ENCODE data around the gene C16orf78.
A peak's percentile ranks its signal among the peaks of the same experiment; 100 is the strongest.

Gene C16orf78

DNA sequence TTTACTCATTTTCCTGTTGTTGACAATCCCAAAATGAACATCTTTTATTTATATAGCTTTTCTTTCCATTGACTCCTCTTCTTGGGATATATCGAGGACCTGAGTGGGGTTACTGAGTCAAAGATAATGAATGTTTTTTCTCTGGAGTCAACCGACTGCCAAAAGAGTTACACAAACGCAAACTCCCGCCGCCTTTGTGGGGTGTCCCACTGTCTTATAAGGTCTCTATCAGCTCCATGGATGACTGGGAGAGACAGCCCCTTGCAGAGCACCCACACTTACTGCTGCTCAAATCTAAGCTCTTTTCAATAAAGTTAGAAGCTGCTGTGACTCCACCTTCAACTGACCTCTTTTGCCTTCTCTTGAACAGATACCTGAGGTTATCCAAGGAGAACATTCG lies 25.2 kb downstream of the C16orf78 start:
- no peak for DNase-seq

DNA sequence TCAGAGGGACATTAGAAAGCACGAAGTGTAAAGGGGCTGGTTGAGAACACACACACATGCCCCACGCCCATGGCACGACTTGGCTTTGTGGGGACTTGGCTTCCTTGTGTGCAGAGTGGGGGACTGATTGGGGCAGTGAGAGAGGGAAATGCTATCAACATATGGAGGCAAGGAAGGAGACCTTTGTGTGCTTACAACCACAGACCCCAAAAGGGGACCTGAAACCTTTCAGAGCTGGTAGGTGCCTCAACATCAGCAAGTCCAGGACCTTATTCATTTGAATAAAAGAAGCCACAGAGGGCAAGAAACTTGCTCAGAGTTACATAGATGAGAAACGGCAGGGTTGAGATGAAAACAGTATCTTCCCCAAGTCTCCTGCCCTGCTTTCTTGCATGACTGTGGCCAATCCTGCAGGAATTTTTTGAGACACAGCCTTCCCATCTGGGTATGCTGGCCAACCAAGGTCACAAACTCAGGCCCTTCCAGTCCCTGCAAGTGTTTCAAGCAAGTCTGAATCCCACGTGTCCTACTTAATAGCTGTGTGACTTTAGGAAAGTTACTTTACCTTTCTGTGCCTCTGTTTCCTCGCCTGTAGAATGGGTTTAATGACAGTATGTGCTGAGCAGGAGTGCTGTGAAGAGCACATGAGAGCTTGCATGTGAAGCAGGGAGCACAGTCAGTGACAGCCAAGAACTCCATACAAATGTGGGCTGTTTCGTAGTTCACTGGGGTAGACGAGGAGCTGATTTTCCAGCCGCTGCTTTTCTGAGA lies 26.2 kb downstream of the C16orf78 start:
- DNase-seq = no peak

DNA sequence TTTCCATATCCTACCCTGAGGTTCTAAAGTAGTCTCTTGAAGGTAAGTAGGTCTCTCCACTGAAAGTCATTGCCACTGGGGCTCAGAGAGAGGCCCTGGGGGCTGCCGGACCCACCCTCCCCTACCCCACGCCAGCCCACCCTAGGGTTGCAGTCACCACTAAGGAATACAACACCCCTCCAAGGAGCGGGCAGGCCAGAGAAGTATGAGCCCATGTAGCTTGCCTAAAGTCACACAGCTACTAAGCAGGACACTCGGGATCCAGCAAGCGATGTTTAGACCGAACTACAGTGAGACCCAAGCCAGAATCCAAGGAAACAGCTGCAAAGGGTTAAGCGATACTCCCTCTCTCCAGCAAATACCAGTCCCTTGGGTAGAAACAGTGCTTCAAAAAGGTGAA lies 27.0 kb downstream of the C16orf78 start:
- no peak for DNase-seq

DNA sequence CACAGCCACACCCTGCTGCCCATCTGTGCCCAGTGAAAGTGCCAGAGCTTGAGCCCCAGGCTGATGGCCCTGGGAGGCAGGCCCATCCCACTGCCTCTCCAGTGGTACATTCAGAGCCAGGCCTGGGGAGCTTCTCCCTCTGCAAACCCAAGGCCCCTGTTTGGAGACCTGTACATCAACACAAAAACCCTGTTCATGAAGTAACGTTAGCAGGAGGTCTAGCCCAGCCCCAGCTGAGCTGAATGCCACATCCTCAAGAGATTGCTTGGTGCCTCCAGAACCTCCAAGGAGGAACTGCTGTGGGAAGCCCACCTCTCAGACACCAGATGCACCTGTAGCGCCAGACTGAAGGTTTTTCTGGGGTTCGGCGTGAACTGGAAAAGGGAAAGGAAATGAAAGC lies 31.5 kb downstream of the C16orf78 start:
- DNase-seq = no peak

DNA sequence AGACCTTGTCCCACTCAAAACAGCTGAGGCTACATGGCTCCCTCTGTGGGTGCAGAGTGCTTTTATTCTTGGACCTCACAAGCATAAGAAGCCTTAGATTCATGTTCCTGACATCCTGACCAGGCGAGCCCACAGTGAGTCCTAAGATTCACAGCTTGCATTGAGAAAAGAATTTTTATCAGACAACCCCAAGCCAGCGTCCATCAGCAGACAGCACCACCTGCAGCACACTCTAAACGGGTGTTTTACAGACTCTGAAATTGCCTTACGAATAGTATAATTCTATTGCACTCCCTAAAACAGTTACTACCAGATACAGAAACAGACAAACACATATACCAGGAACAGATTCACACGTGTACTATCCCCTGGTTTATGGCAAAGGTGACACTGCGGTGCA lies 31.9 kb downstream of the C16orf78 start:
- DNase-seq = no peak

DNA sequence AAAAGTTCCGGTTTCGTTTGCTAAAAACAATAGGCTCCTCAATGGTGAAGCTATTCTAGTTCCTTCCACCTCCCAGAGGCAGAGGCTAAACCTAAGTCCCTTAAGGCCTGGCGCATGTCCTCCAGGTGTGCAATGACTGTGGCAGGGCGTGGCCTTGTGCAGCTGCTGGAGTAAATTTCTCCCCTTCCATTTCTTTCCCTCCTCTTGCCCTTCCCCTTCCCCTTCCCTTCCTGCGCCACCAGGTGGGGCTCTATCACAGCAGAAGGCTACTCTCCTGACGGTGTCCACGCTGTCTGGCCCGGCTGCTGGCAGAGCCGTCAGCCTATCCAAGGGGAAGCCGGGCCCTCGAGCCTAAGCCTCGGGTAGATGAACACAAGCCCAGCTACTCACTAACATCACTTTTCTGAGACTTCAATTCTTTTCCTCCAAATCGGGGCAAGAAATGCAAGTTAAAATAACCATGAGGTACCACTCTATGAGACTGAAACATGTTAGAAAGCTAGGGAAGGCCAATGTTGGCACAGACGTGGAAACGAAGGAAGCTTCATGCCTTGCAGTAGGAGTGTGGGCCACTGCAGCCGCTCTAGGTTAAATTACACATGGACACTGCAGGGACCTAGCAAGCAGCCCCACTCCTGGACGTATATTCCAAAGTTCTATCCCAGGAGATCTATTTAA lies 34.4 kb downstream of the C16orf78 start:
- DNase-seq = peak; percentile 87

DNA sequence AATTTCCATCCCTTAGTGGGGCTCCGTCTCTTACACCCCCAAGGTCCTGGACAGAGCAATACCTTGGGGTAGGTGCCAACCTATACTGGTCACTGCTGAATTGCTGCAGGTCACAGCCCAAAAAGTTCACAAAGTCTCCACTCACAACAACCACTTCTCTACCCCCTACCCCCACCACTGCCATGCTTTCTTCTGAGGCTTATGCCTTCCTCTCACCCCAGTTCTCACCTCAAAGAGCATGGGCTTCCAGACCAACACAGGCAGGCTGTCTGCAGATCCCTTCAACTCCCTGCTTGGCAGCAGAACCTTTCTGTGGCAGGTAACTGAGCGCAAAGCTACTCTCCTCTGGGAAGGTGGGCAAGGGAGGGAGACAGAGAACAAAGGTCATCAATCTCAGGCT lies 35.5 kb downstream of the C16orf78 start:
- no peak for DNase-seq

DNA sequence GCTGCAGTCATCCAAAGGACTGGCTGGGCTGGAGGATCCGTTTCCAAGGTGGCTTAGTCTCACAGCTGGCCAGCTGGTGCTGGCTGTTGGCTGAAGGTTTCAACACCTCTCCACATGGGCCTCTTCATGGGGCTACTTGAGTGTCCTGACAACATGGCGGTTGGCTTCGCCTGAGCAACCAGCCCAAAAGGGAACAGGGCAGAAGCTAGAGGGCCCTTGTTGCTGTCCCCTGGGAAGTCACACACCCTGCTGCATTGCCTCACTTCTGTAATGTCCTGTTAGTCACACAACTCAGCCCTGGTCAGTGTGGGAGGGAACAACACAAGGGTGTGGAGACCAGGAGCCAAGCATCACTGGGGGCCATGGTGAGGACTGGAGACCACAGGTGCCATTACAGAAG lies 36.6 kb downstream of the C16orf78 start:
- DNase-seq = no peak

DNA sequence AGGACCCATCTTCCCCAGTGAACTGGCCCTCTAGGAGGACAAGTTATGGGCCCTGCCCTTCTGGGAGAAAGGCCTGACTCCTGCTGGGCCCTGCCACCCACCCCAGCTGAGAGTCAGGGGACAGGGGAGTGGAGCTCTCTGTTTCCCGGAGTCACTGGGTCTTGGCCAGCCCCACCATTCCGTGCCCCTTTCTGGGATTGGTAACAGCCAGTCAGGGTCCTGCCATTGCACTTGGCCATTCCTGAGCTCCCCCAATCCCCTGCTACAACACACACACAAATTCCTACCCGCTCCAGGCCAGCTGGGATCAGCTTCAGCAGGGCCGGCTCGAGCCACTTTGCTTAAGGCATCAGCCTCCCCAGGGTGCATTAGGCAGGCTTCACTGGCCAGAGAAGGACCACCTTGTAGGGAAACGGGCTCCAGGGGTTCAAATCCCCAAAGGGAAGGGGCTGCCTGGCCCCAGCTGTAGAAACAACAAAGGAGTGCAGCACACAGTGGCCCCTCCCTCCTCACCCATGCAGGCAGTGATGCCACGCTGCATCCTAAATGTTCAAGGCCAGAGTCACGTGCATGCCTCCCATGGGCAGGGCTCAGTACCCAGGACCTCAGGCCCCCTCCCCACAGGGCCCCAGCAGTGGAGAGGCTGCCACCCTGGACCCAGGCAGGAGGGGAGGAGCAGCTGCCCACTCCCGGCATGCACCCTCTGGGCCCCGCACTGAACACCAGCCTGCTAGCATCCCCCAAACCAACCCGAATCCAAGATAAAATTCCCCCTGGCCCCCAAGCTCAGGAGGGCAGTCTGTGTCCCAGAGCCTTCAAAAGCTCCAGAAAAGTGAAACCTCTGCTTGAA lies 37.7 kb downstream of the C16orf78 start:
- DNase-seq = no peak

DNA sequence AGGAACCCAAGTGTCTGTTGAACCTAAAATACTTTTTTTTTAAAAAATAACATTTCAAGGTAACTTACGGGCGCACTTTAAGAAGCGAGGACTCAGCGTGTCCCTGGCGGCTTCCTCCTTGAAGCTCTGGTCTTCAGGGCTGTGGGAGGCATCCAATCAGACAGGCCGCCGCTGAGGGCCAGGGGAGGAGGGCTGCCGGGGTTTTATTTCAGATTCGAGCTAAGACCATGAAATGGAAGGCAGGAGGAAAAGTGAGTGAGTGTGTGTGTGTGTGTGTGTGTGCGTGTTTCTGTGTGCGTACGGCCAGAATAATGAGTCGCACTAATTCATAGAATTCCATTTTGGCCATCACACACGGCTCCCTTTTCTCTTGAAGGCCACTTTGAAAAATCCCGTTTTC lies 41.1 kb downstream of the C16orf78 start:
- DNase-seq = no peak

DNA sequence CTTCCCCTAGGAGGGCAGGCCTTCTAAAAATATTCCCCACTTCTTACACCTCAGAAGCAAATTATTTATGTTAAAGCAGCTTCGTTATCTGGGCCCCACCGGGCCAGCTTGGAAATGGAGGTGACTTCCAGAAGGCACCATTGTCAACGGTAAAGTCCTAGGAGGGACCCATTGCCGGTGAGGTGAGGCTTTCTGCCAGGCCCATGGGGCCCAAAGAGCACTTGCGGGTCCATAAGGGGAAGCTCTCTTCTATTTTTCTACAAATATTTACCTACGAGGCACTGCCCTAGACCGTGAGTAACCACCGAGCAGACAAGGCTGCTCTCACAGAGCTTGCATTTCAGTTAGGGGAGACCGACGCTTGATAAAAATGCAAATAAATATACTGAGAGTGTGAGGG lies 41.5 kb downstream of the C16orf78 start:
- DNase-seq = no peak

DNA sequence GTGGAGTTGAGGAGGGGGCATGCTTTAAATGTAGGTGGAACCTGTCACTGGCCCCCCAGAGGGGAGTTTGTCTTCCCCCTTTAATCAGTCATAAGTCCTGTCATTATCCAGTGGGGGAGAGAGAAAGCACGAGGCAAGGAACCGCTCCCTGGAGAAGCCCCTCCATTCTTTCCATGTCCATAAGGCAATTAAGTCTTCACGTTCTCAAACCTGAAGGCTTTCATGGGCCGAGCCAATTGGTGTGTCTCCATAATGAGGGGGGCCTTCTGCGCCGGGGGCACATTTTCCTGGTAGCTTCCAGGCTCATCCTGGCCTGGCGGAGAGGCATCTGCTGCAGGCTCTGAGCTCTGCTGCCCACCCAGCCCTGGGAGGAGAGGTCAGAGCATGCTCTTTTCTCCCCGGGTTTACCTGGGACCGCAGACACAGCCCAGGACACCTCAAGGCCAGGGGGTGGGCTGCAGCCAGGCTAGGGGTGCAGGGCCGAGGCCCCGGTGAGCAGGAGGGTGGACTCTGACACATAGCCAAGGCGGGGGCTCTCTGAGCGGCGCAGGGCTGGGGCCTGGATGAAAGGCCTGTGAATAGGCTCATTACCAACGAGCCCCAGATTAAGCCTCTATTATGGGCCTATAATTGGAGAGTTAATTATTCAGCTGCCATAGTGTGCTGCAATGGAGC lies 42.5 kb downstream of the C16orf78 start:
- no peak for DNase-seq

DNA sequence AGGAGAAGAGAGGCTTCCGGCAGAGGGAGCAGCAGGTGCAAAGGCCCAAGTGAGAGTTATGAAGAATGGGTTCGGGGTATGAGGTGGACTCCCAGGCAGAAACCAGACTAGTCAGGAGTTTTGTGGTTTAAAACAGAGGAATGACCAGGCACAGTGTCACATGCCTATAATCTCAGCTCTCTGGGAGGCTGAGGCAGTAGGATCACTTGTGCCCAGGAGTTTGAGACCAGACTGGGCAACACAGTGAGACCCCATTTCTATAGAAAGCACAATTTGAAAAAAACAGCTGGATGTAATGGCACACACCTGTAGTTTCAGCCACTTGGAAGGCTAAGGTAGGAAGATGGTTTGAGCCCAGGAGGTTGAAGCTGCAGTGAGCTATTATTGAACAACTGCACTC lies 43.8 kb downstream of the C16orf78 start:
- no peak for DNase-seq

DNA sequence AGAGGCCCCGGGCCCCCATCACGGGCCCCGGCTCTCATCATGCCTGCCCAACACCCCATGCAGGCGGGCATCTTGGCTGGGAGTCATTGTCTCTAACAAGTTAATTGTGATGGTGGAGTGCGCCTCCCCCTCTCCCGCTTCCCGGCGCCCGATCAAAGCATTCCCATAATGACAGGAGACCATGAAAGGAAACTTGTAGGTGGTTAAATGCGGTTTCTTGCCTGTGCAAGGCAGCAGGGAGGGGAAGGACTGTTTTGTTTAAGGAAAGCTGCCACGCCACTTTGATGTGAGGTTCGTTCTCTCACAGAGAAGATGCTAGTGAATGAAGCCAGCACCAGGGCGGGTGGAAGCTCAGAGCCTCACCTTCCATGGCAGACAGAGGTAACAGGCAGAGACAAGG lies 45.4 kb downstream of the C16orf78 start:
- no peak for DNase-seq

DNA sequence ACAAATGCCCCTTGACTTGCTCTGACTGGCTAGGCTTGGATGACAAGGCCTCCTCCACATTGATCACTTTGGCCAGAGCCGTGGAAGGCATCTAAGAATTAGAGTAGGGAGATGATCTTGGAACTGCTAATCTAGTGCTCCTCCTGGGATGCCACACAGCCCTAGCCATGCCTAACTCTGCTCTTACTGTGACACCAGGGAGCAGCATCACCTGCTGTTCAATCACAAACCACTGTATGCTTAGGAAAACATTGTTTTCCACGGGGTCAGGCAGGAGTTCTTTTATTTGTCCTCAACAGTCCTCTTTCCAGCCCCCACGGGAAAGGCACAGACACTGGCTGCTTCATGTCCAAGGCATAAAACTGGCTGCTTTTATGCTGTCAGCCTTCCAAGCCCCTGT lies 46.3 kb downstream of the C16orf78 start:
- DNase-seq = no peak

DNA sequence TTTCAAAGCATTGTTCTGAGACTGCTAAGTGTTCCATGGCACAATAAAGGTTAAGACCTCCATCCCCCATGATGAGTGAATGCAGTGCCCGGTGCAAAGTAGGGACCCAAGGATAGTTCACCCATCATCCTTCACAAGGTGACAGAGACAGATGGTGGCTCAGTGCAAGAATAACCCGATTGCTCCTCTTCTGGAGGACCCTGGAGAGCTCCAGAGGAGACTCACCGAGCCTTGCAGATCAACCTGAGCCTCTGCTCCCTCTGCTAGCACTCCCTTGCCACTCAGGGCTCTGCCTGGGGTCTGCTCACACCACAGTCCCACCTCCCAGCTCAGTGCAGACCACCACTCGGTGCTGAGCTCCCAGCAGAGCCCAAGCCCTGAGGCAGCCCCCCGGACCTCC lies 49.3 kb downstream of the C16orf78 start:
- DNase-seq = no peak

DNA sequence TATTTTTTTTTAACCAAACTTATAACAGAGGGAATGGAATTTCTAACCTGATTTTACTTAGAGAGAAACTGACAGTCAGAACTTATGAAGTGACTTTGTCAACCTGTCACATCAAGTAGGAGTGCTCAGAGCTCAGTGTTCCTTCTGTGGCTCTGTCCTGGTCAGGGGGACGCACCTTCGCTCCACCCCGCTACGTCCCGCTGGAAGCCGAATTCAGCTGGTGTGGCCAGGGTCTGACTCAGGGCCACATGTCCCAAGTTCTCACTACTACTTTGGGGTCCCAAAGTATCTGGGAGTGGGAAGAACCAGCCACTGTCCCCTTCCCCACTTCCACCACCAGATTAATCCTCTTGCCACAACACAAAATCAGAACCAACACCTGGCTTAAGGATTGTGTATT lies 51.4 kb downstream of the C16orf78 start:
- DNase-seq = no peak

DNA sequence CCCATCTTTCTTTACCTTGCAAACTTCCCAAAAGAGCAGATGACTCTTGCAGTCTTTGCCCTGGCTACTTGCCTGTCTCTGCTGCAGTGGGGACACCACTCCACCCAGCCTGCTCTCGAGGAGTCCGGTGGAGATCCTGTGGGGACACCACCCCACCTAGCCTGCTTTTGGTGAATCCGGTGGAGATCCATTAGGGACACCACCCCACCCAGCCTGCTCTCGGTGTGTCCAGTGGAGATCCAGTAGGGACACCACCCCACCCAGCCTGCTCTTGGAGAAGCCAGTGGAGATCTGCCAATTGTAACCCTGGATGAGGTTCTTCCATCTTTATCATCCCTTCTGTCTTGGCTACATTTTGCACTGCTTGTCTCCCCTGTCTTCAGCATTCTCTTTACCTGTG lies 54.2 kb downstream of the C16orf78 start:
- DNase-seq = no peak

DNA sequence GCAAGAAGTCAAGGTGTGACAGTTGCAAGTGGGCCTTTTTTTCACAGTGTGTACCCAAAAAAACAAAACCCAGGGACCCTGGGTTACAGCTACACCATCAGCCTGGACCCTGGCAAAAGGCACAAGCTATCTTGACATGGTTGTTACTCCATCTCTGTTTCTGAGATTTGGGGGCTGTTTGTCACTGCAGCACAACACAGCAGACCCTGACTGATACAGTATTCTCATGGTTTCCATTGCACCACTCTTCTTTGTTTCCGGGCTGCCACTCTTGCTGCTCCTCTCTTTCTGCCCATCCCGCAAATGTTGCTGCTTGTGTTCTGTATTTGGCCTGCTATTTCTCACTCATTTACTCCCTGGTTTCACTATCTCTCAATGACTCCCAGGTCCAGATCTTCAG lies 55.2 kb downstream of the C16orf78 start:
- DNase-seq = no peak

DNA sequence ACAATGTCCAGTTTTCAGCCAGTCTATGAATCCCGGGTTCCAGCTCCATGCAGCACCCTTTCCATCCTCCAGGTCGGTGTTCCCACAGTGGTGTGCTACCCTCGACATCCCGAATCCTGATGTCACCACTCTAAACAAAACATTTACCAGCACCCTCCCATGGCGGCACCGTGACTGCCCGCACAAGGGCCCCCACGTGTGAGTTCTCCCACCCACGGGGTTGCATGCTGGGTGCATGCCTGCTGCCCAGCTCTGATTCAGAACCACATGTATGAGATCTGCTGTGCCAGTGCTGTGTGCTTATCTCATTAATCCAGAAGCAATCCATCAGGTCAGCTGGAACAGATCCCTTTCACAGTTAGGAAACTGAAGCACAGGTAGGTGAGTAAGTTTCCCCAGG lies 57.4 kb downstream of the C16orf78 start:
- no peak for DNase-seq

DNA sequence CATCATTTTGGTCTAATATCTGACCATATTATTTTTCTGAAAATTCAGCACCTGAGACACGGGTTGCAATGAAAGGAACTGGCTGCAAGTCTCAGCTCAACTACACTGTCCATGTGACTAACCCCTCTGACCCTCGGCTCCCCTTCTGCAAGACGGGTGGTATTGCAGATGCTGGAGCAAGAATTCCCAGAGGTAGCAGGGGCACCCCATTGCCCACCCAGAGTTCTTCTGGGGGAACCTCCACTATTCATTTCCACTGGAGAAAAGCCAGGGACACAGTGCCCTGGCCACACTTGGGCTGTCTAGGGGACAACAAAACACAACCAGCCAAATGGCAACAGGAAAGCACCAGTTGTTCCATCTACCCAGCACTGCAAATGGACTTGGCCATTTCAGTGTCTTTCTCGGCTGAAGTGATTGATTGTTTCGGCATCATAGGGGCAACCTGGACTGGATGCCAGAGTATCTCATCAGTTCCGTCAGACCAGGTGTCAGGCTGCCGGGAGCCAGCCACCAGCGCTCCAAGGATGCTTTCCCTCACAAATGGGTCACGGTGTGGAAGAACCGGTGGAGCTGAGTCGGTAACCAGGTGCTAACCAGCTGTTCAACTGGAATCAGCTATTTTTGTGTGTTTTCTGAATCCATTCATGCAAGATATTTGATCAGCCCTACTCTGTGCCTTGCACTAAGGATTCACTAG lies 58.1 kb downstream of the C16orf78 start:
- DNase-seq = no peak

DNA sequence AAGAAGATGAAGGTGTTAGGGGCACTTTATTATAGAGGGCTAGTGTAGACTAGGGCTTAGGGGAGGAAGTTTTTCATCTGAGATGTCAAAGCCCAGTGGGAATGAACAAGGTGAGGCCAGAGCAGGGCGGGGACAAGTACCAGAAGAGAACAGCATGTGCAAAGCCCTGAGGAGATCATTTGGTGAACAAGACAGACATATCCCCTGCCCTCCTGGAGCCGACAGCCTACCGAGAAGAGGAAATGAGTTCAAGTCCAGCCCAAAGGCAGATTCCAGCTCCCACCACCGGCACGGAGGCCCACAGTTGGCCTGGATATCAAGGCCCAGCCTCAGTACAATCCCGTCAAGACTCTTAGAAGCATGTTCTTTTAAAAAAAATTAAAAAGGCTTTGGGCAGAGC lies 61.1 kb downstream of the C16orf78 start:
- DNase-seq = no peak

DNA sequence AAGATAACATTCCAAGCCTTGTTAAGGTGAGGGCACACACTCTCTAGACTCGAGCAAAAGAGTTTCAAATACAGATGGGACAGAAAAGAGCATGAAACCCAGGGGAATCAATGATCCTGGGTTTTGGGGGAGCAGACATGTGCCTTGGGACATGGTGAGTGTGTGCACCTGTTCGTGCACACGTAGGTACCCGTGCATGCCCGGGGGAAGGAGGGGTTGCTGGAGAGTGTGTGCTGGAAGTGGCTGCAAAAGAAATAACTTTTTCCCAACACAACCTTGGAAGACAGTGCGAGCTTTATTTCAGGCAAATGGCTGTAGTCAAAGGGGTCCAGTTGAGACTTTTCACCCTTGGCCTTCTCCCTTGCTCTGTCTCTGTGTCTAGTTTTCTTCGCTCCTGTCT lies 62.6 kb downstream of the C16orf78 start:
- no peak for DNase-seq

Data from NCI-H774 (cell line).